Fibroblast of pulmonary artery (primary cell): ENCODE results near the gene SULT4A1.

Experiments used
- DNase-seq: peaks from one replicate; pipeline ENCODE4 v3.0.0-alpha.2; 2010; ENCODE audit warnings: low read depth
- H3K4me3 ChIP-seq: replicated peaks from 2 replicates; pipeline ENCODE4 v1.5.1; 2011; ENCODE audit warnings: low read depth, mild to moderate bottlenecking, control low read depth, low read length, moderate library complexity
- CTCF ChIP-seq: IDR thresholded peaks from 2 replicates; pipeline ENCODE4 v1.5.1; 2011; ENCODE audit warnings: mild to moderate bottlenecking, control low read depth, low read length, inconsistent platforms; ENCODE audit errors: missing control alignments

SULT4A1 gene

DNA sequence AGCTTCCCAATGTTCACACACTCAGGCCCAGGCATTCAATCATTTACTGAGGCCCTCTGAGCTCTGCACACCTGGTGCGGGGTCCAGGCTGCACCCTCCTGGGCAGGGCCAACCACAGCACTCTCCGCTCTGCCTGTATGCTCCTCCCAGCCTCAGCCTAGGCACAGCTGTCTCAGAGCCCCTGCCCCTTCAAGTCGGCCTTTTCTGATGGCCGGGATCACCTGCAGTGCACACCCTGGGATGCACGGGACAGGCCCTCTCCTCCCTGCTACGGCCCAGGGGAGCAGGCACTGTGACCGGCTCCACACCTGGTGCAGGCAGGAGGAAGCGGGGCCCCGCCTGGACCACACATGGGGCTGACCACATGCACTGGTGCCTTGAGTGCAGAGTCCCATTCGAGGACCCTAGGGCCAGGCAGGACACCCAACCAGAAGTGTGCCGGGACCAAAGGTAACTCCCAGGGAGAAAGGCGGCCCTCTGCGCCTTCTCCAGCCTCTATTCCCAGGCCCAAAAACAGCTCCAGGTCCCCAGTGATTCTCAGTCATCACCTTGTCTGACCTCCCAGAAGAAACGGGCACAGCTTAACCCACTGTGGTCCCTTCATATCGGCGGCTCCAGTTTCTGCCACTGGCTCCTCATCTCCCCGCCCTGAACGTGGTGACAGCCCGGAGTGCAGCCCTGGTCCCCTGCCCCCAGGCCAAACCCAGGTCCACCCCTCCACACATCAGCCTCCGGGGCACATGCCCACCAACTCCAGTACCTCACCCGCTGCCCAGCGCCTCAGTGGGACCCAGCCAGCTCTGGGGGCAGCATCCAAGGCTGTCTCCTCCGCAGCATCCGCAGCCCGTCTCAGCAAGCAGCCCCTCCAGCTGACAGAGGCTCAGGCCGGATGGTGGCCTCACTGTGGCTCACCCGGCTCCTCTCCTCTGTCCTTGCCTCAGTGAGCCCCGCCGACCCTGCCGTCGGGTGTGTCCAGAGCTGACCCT, 17.5 kb downstream of the SULT4A1 start:
- no peak for TF ChIP-seq CTCF
- no peak overlapping the region for H3K4me3 ChIP-seq
- DNase-seq, result no peak

DNA sequence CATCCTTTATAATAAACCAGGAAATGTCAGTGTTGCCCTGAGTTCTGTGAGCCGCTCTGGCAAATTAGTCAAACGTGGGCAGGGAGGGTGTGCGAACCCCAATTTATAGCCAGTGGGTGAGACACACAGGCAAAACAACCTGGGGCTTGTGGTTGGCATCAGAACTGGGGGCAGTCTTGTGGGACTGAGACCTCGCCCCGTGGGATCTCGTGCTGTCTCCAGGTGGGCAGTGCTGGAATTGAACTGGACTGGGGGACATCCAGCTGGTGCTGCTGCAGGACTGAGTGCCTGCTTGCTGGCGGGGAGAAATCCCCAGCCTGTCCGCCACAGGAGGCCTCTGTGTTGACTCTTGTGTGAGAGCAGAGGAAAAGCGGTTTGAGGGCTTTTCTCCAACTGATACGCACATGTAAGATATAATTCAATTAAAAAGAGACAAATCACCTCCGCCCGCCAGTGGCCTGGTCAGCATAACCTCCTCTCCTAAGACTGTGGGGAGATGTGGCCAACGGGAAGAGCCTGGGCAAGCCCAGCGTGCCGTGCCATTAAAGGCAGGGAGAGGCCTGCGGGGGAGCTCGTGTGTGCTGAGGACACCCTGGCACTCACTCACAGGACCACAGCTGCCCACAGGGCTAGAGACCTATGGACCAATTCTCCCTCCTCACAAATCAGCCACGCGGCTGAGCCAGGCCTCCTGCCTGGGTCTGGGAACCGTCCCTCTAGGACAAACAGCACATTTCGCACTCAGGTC, 18.4 kb downstream of the SULT4A1 start:
- TF ChIP-seq CTCF, result no peak
- no peak for DNase-seq

GRCh38 chr22:43841742-43842141, 20.6 kb downstream of the SULT4A1 start:
- DNase-seq, result no peak
- TF ChIP-seq CTCF, result no peak

More for the DNA sequence above, 18.4 kb downstream of the SULT4A1 start:
- H3K4me3 ChIP-seq, result no peak overlapping the region

DNA sequence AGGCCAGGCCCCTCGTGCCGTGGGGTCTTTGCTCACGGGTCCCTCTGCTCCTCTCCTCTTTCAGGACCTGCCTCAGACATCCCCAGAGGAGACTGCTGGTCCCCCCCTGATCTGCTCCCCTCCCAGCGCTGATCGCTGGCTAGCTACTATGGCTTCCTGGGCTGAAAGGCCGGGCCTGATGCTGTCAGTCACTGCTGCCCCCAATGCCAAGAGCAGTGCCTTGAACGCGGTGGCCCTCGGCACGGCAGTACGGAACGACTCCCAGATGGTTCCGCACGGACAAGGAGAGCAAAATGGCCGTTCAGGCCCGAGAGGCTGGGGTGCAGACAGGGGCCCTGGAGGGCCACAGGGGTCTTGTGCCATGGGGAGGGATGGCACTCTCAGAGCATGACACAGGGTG, 21.5 kb downstream of the SULT4A1 start:
- H3K4me3 ChIP-seq, result no peak overlapping the region
- no peak for DNase-seq
- TF ChIP-seq CTCF, result no peak

More at GRCh38 chr22:43841742-43842141, 20.6 kb downstream of the SULT4A1 start:
- H3K4me3 ChIP-seq, result no peak overlapping the region

- DNase-seq, result no peak
- TF ChIP-seq CTCF, result no peak
- no peak overlapping the region for H3K4me3 ChIP-seq
Measured at GRCh38 chr22:43840431-43840830, 21.9 kb downstream of the SULT4A1 start.

DNA sequence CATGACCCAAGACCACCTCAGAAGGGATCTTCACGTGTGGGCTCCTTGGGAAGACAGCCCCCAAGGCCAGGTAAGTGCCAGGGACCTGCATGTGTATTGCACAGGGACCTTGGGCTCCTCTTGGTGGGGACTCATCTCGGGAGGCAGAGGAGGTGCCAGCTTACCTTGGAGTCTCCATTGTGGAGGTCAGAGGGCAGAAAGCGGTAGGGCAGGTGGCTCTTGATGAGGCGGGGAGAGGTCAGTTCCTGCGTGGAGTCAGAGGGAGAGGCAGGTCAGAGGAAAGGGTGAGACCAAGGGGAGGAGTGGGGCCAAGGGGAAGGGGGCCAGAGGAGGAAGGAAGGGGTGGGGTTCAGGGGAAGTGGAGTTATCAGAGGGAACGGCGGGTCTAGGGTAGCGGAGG, 22.5 kb downstream of the SULT4A1 start:
- no peak overlapping the region for H3K4me3 ChIP-seq
- no peak for TF ChIP-seq CTCF
- no peak for DNase-seq
